HEK293 (cell line): ENCODE results near the gene PLOD3.

Experiments
- BCL11A ChIP-seq: fragments of 450-650 bp; formaldehyde crosslinking; IDR thresholded peaks from 2 replicates; pipeline ENCODE4 v1.5.1; 2016; ENCODE audit warnings: low read depth, missing biosample characterization, missing genetic modification characterization
- GLI4 ChIP-seq: fragments of 450-650 bp; formaldehyde crosslinking; IDR thresholded peaks from 2 replicates; pipeline ENCODE4 v1.5.1; 2016; ENCODE audit warnings: missing biosample characterization, missing genetic modification characterization
- KLF10 ChIP-seq: fragments of 450-650 bp; IDR thresholded peaks from 2 replicates; pipeline ENCODE4 v1.5.1; 2018; ENCODE audit warnings: missing biosample characterization, mild to moderate bottlenecking, missing genetic modification characterization
- REPIN1 ChIP-seq: fragments of 450-650 bp; formaldehyde crosslinking; IDR thresholded peaks from 2 replicates; pipeline ENCODE4 v1.5.1; 2017; ENCODE audit warnings: missing biosample characterization, missing genetic modification characterization, low read depth
- SCRT2 ChIP-seq: fragments of 450-650 bp; formaldehyde crosslinking; IDR thresholded peaks from 2 replicates; pipeline ENCODE4 v1.5.1; 2016; ENCODE audit warnings: missing biosample characterization, missing genetic modification characterization
- ZBTB10 ChIP-seq: fragments of 450-650 bp; formaldehyde crosslinking; IDR thresholded peaks from 2 replicates; pipeline ENCODE4 v1.5.1; 2016; ENCODE audit warnings: missing biosample characterization, missing genetic modification characterization
- ZBTB21 ChIP-seq: fragments of 450-650 bp; formaldehyde crosslinking; IDR thresholded peaks from 2 replicates; pipeline ENCODE4 v1.5.1; 2017; ENCODE audit warnings: missing biosample characterization, missing genetic modification characterization
- ZNF10 ChIP-seq: fragments of 450-650 bp; formaldehyde crosslinking; IDR thresholded peaks from 2 replicates; pipeline ENCODE4 v1.5.1; 2017; ENCODE audit warnings: missing biosample characterization, missing genetic modification characterization
- ZNF146 ChIP-seq: fragments of 450-650 bp; formaldehyde crosslinking; IDR thresholded peaks from 2 replicates; pipeline ENCODE4 v1.5.1; 2016; ENCODE audit warnings: missing biosample characterization, missing genetic modification characterization
- ZNF16 ChIP-seq: fragments of 450-650 bp; formaldehyde crosslinking; IDR thresholded peaks from 2 replicates; pipeline ENCODE4 v1.5.1; 2016; ENCODE audit warnings: low read depth, missing biosample characterization, missing genetic modification characterization
- ZNF239 ChIP-seq: fragments of 450-650 bp; formaldehyde crosslinking; IDR thresholded peaks from 2 replicates; pipeline ENCODE4 v1.5.1; 2016; ENCODE audit warnings: missing biosample characterization, missing genetic modification characterization
- ZNF324 ChIP-seq: fragments of 450-650 bp; formaldehyde crosslinking; IDR thresholded peaks from 2 replicates; pipeline ENCODE4 v1.5.1; 2016; ENCODE audit warnings: missing biosample characterization, missing genetic modification characterization
- ZNF510 ChIP-seq: fragments of 450-650 bp; formaldehyde crosslinking; IDR thresholded peaks from 2 replicates; pipeline ENCODE4 v1.5.1; 2018; ENCODE audit warnings: mild to moderate bottlenecking, missing genetic modification characterization, missing biosample characterization; ENCODE audit not compliant: insufficient replicate concordance
- ZNF518A ChIP-seq: fragments of 450-650 bp; formaldehyde crosslinking; conservative IDR thresholded peaks from 2 replicates; pipeline ENCODE4 v1.5.1; 2016; ENCODE audit warnings: low read depth, missing biosample characterization, missing genetic modification characterization
- ZNF544 ChIP-seq: fragments of 450-650 bp; formaldehyde crosslinking; IDR thresholded peaks from 2 replicates; pipeline ENCODE4 v1.5.0; 2017; ENCODE audit warnings: missing biosample characterization, missing genetic modification characterization
- ZNF560 ChIP-seq: fragments of 450-650 bp; formaldehyde crosslinking; IDR thresholded peaks from 2 replicates; pipeline ENCODE4 v1.5.1; 2017; ENCODE audit warnings: missing biosample characterization, missing genetic modification characterization, borderline replicate concordance
- ZNF571 ChIP-seq: fragments of 450-650 bp; formaldehyde crosslinking; IDR thresholded peaks from 2 replicates; pipeline ENCODE4 v1.5.0; 2017; ENCODE audit warnings: missing biosample characterization, missing genetic modification characterization
- ZNF623 ChIP-seq: fragments of 450-650 bp; formaldehyde crosslinking; IDR thresholded peaks from 2 replicates; pipeline ENCODE4 v1.5.1; 2016; ENCODE audit warnings: missing biosample characterization, missing genetic modification characterization
- ZNF626 ChIP-seq: fragments of 450-650 bp; sonication (Bioruptor Pico); formaldehyde crosslinking; IDR thresholded peaks from 2 replicates; pipeline ENCODE4 v1.5.1; 2018; ENCODE audit warnings: missing biosample characterization, missing genetic modification characterization, inconsistent platforms
- ZNF658 ChIP-seq: fragments of 450-650 bp; formaldehyde crosslinking; IDR thresholded peaks from 2 replicates; pipeline ENCODE4; 2016; ENCODE audit warnings: missing biosample characterization, missing genetic modification characterization
- ZNF701 ChIP-seq: fragments of 450-650 bp; formaldehyde crosslinking; IDR thresholded peaks from 2 replicates; pipeline ENCODE4 v1.5.1; 2016; ENCODE audit warnings: missing biosample characterization, missing genetic modification characterization
- ZNF747 ChIP-seq: fragments of 450-650 bp; formaldehyde crosslinking; IDR thresholded peaks from 2 replicates; pipeline ENCODE4 v1.5.1; 2016; ENCODE audit warnings: missing biosample characterization, missing genetic modification characterization
- ZNF768 ChIP-seq: fragments of 450-650 bp; formaldehyde crosslinking; IDR thresholded peaks from 2 replicates; pipeline ENCODE4 v1.5.1; 2018; ENCODE audit warnings: missing biosample characterization, mild to moderate bottlenecking, missing genetic modification characterization
- TF ChIP-seq, protein P1 (sequence below): fragments of 450-650 bp; formaldehyde crosslinking; IDR thresholded peaks from 2 replicates; pipeline ENCODE4 v1.5.1; 2017; ENCODE audit warnings: missing biosample characterization, missing genetic modification characterization
- TF ChIP-seq, protein P2 (sequence below): fragments of 450-650 bp; formaldehyde crosslinking; IDR thresholded peaks from 2 replicates; pipeline ENCODE4 v1.5.1; 2016; ENCODE audit warnings: missing biosample characterization, missing genetic modification characterization
- TF ChIP-seq, protein P3 (sequence below): fragments of 450-650 bp; formaldehyde crosslinking; IDR thresholded peaks from 2 replicates; pipeline ENCODE4 v1.5.1; 2016; ENCODE audit warnings: missing biosample characterization, missing genetic modification characterization

The PLOD3 gene

GRCh38 chr7:101169110-101169837 lies 48.1 kb downstream of the PLOD3 start (continued):
- no peak for TF ChIP-seq REPIN1 (tag by site-specific recombination)
- TF ChIP-seq ZNF16 (tag by site-specific recombination) = no peak; the same call in 1 of the 2 replicates
- TF ChIP-seq ZBTB21 (tag by site-specific recombination) = 0 out of 2 replicates have a peak, but pooled peaks have one; percentile 9
- TF ChIP-seq ZNF239 (tag by site-specific recombination) = 0 out of 2 replicates have a peak, but pooled peaks have one; percentile 24
- no peak for TF ChIP-seq ZNF571 (tag by site-specific recombination)
- TF ChIP-seq, protein P1, sequence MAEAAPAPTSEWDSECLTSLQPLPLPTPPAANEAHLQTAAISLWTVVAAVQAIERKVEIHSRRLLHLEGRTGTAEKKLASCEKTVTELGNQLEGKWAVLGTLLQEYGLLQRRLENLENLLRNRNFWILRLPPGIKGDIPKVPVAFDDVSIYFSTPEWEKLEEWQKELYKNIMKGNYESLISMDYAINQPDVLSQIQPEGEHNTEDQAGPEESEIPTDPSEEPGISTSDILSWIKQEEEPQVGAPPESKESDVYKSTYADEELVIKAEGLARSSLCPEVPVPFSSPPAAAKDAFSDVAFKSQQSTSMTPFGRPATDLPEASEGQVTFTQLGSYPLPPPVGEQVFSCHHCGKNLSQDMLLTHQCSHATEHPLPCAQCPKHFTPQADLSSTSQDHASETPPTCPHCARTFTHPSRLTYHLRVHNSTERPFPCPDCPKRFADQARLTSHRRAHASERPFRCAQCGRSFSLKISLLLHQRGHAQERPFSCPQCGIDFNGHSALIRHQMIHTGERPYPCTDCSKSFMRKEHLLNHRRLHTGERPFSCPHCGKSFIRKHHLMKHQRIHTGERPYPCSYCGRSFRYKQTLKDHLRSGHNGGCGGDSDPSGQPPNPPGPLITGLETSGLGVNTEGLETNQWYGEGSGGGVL = peak; percentile 84
- TF ChIP-seq ZNF701 = no peak
- 0 out of 2 replicates have a peak, but pooled peaks have one; percentile 73 for TF ChIP-seq ZNF747
- TF ChIP-seq, protein P2, sequence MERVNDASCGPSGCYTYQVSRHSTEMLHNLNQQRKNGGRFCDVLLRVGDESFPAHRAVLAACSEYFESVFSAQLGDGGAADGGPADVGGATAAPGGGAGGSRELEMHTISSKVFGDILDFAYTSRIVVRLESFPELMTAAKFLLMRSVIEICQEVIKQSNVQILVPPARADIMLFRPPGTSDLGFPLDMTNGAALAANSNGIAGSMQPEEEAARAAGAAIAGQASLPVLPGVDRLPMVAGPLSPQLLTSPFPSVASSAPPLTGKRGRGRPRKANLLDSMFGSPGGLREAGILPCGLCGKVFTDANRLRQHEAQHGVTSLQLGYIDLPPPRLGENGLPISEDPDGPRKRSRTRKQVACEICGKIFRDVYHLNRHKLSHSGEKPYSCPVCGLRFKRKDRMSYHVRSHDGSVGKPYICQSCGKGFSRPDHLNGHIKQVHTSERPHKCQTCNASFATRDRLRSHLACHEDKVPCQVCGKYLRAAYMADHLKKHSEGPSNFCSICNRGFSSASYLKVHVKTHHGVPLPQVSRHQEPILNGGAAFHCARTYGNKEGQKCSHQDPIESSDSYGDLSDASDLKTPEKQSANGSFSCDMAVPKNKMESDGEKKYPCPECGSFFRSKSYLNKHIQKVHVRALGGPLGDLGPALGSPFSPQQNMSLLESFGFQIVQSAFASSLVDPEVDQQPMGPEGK (tag by site-specific recombination) = peak; percentile 86
- 0 out of 2 replicates have a peak, but pooled peaks have one; percentile 53 for TF ChIP-seq BCL11A
- 0 out of 2 replicates have a peak, but pooled peaks have one; percentile 42 for TF ChIP-seq ZNF146 (tag by site-specific recombination)
- TF ChIP-seq, protein P3, sequence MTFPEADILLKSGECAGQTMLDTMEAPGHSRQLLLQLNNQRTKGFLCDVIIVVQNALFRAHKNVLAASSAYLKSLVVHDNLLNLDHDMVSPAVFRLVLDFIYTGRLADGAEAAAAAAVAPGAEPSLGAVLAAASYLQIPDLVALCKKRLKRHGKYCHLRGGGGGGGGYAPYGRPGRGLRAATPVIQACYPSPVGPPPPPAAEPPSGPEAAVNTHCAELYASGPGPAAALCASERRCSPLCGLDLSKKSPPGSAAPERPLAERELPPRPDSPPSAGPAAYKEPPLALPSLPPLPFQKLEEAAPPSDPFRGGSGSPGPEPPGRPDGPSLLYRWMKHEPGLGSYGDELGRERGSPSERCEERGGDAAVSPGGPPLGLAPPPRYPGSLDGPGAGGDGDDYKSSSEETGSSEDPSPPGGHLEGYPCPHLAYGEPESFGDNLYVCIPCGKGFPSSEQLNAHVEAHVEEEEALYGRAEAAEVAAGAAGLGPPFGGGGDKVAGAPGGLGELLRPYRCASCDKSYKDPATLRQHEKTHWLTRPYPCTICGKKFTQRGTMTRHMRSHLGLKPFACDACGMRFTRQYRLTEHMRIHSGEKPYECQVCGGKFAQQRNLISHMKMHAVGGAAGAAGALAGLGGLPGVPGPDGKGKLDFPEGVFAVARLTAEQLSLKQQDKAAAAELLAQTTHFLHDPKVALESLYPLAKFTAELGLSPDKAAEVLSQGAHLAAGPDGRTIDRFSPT (tag by site-specific recombination) = peak; percentile 83
- peak; percentile 32; the same call in 1 of the 2 replicates for TF ChIP-seq KLF10 (tag by site-specific recombination)
- 0 out of 2 replicates have a peak, but pooled peaks have one; percentile 9 for TF ChIP-seq ZNF623
- TF ChIP-seq ZNF518A = no peak
- TF ChIP-seq ZNF510 = no peak
- no peak for TF ChIP-seq ZNF768 (tag by site-specific recombination)
- TF ChIP-seq ZNF324 (tag by site-specific recombination) = peak; percentile 56
- no peak for TF ChIP-seq ZNF10 (tag by site-specific recombination)
- TF ChIP-seq ZNF658 = no peak
- no peak for TF ChIP-seq ZNF626
- TF ChIP-seq GLI4 (tag by site-specific recombination) = peak; percentile 59; the same call in 1 of the 2 replicates
- 0 out of 2 replicates have a peak, but pooled peaks have one; percentile 33 for TF ChIP-seq SCRT2 (tag by site-specific recombination)
- TF ChIP-seq ZNF544 (tag by site-specific recombination) = no peak
- peak; percentile 65 for TF ChIP-seq ZBTB10 (tag by site-specific recombination)
- no peak for TF ChIP-seq ZNF560 (tag by site-specific recombination)
